ENCODE results near the gene IL2RA. TPM values are rescaled to one million over a fixed set of nuclear protein-coding genes. Genes with fewer than 3 reads are reported as not detected.
A peak's percentile ranks its signal among the peaks of the same experiment; 100 is the strongest.

Gene IL2RA
- polyA plus RNA-seq, 1 donor (not counting 4 experiments of a cell fraction or from before 2014, with no cell fraction given): not detected

- no peak overlapping the region for H3K4me2 ChIP-seq (ENCODE audit: control insufficient read depth, extremely low read depth, insufficient read depth, low read depth, low read length)
- no peaks in the 10 kb centered on the region for H4K20me1 ChIP-seq (ENCODE audit: control insufficient read depth, extremely low read depth, insufficient read depth, low read length)
- no peaks in the 10 kb centered on the region for H3K9me3 ChIP-seq (ENCODE audit: control insufficient read depth, low read depth, low read length)
- FAIRE-seq (no peak), DNase-seq (ENCODE audit: low read depth, low spot score) (no peak)
- dilution Hi-C loops (cut with MboI; ENCODE audit: extremely low pct_ligation_motif_present, low sequenced_read_pairs): no loop called here
- no peaks in the 10 kb centered on the region for H3K4me1 ChIP-seq (ENCODE audit: control insufficient read depth, extremely low read depth, insufficient read depth, low read length)
- no peaks in the 10 kb centered on the region for H3K9me1 ChIP-seq (ENCODE audit: control insufficient read depth, extremely low read depth, insufficient read depth, low read length)
- no peak for TF ChIP-seq EZH2 (IDR thresholded peaks at IDR 0.05; ENCODE audit: low read length)
- TF ChIP-seq, protein P1, sequence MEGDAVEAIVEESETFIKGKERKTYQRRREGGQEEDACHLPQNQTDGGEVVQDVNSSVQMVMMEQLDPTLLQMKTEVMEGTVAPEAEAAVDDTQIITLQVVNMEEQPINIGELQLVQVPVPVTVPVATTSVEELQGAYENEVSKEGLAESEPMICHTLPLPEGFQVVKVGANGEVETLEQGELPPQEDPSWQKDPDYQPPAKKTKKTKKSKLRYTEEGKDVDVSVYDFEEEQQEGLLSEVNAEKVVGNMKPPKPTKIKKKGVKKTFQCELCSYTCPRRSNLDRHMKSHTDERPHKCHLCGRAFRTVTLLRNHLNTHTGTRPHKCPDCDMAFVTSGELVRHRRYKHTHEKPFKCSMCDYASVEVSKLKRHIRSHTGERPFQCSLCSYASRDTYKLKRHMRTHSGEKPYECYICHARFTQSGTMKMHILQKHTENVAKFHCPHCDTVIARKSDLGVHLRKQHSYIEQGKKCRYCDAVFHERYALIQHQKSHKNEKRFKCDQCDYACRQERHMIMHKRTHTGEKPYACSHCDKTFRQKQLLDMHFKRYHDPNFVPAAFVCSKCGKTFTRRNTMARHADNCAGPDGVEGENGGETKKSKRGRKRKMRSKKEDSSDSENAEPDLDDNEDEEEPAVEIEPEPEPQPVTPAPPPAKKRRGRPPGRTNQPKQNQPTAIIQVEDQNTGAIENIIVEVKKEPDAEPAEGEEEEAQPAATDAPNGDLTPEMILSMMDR (optimal IDR thresholded peaks at IDR 0.05 in 1 of 3, IDR thresholded peaks at IDR 0.05 in 1 of 3, conservative IDR thresholded peaks at IDR 0.05 in 1 of 3; ENCODE audit: extremely low read depth in 1 of 3, insufficient read depth in 2 of 3, low read length in 3 of 3): no peak
- H3K4me3 ChIP-seq (ENCODE audit: control insufficient read depth in 2 of 3, extremely low read depth in 1 of 3, insufficient read depth in 2 of 3, low read depth in 1 of 3, low read length in 3 of 3): no peak overlapping the region
- H2AFZ ChIP-seq (ENCODE audit: control insufficient read depth, low read length): no peak overlapping the region
- H3K79me2 ChIP-seq (ENCODE audit: control insufficient read depth, insufficient read depth, low read length): no peaks in the 10 kb centered on the region
- no peaks in the 10 kb centered on the region for H3K36me3 ChIP-seq (ENCODE audit: control insufficient read depth in 2 of 2, extremely low read depth in 1 of 2, insufficient read depth in 2 of 2, low read length in 2 of 2)
- no peak overlapping the region for H3K27ac ChIP-seq (ENCODE audit: control insufficient read depth, insufficient read depth, low read length)
- peaks cover 25% of the 10 kb centered on the region for H3K27me3 ChIP-seq (ENCODE audit: control insufficient read depth, extremely low read depth, insufficient read depth, low read length)
- H3K9ac ChIP-seq (ENCODE audit: control insufficient read depth, extremely low read depth, insufficient read depth, low read length): no peak overlapping the region
Observed at GRCh38 chr10:5981529-5981928, 80.6 kb downstream of the IL2RA start.

DNA sequence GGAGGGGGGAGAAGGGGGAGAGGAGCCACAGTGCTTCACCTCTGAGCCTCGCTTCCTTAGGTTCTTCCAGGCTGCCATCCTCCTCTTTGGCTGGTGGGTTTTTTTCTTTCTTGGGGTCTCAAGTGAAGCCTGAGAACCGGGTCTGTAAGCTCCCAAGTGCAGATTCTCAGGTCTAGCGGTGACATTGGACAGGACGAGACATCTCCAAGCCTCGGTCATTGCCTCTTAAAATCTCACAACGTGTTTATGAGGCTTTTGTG lies 84.0 kb downstream of the IL2RA start:
- Histone ChIP-seq H3K4me1 (ENCODE audit: control insufficient read depth, extremely low read depth, insufficient read depth, low read length) (peaks cover 4% of the 10 kb centered on the region), H3K36me3 (ENCODE audit: control insufficient read depth in 2 of 2, extremely low read depth in 1 of 2, insufficient read depth in 2 of 2, low read length in 2 of 2) (no peaks in the 10 kb centered on the region), H3K4me2 (ENCODE audit: control insufficient read depth, extremely low read depth, insufficient read depth, low read depth, low read length) (peak overlapping the region; percentile 93), H3K9me3 (ENCODE audit: control insufficient read depth, low read depth, low read length) (no peaks in the 10 kb centered on the region), H3K9ac (ENCODE audit: control insufficient read depth, extremely low read depth, insufficient read depth, low read length) (no peak overlapping the region), H3K27me3 (ENCODE audit: control insufficient read depth, extremely low read depth, insufficient read depth, low read length) (peaks cover 20% of the 10 kb centered on the region), H3K9me1 (ENCODE audit: control insufficient read depth, extremely low read depth, insufficient read depth, low read length) (no peaks in the 10 kb centered on the region), H3K27ac (ENCODE audit: control insufficient read depth, insufficient read depth, low read length) (no peak overlapping the region), H3K4me3 (ENCODE audit: control insufficient read depth in 2 of 3, extremely low read depth in 1 of 3, insufficient read depth in 2 of 3, low read depth in 1 of 3, low read length in 3 of 3) (peak overlapping the region in 2 of 3 experiments; percentile 81 to 86), H4K20me1 (ENCODE audit: control insufficient read depth, extremely low read depth, insufficient read depth, low read length) (no peaks in the 10 kb centered on the region), H3K79me2 (ENCODE audit: control insufficient read depth, insufficient read depth, low read length) (peaks cover 2% of the 10 kb centered on the region), H2AFZ (ENCODE audit: control insufficient read depth, low read length) (no peak overlapping the region)
- DNase-seq (ENCODE audit: low read depth, low spot score) (no peak), FAIRE-seq (no peak)
- dilution Hi-C loops (cut with MboI; ENCODE audit: extremely low pct_ligation_motif_present, low sequenced_read_pairs): no loop called here
- TF ChIP-seq EZH2 (IDR thresholded peaks at IDR 0.05; ENCODE audit: low read length): no peak
- TF ChIP-seq, protein P1 (optimal IDR thresholded peaks at IDR 0.05 in 1 of 3, IDR thresholded peaks at IDR 0.05 in 1 of 3, conservative IDR thresholded peaks at IDR 0.05 in 1 of 3; ENCODE audit: extremely low read depth in 1 of 3, insufficient read depth in 2 of 3, low read length in 3 of 3): no peak
